GM12801 (cell line): Measurements from ENCODE around the gene CNTRL.

Experiments
- CTCF ChIP-seq: IDR thresholded peaks from one replicate; pipeline ENCODE4 v1.5.1; 2011; ENCODE audit warnings: control low read depth; ENCODE audit not compliant: insufficient read length; ENCODE audit errors: extremely low read depth

CNTRL gene

GRCh38 chr9:121220996-121221663 is 146.4 kb downstream of the CNTRL start:
- no peak for TF ChIP-seq CTCF

- no peak for TF ChIP-seq CTCF
Observed at GRCh38 chr9:121221664-121222055, 146.9 kb downstream of the CNTRL start.

GRCh38 chr9:121222524-121223171 is 147.9 kb downstream of the CNTRL start:
- no peak for TF ChIP-seq CTCF

GRCh38 chr9:121225240-121225639 is 150.5 kb downstream of the CNTRL start:
- no peak for TF ChIP-seq CTCF

GRCh38 chr9:121226175-121226574 is 151.4 kb downstream of the CNTRL start:
- TF ChIP-seq CTCF: no peak
